ENCODE results near the gene MC1R.

DNA sequence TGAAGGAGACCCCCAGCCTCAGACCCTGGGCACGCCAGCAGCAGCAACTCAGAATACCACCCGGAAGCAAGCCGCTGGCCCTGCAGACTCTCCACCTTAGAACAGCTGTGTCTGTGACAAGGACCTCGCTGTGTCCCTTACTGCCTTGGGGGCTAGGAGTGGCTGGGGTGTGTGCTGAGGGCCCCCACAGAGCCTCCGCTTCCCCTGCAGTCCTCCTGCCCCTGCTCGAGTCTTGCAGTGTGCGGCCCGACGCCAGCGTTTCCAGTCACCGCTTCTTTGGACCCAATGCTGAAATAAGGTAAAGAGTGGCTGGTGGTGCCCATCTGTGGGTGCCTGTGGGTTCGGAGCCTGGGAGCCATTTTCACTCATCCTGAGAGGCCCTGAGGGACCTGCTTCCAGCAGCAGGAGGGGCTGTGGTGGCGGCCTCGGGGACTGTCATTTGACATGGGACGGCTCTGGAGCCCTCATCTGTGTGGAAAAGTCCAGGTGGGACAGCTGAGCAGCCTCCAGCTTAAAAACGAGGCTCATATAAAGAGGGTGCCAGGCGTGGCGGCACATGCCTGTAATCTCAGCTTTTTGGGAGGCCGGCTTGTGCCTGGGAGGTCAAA lies 14.7 kb upstream of the MC1R start:
- TF ChIP-seq, protein P1, sequence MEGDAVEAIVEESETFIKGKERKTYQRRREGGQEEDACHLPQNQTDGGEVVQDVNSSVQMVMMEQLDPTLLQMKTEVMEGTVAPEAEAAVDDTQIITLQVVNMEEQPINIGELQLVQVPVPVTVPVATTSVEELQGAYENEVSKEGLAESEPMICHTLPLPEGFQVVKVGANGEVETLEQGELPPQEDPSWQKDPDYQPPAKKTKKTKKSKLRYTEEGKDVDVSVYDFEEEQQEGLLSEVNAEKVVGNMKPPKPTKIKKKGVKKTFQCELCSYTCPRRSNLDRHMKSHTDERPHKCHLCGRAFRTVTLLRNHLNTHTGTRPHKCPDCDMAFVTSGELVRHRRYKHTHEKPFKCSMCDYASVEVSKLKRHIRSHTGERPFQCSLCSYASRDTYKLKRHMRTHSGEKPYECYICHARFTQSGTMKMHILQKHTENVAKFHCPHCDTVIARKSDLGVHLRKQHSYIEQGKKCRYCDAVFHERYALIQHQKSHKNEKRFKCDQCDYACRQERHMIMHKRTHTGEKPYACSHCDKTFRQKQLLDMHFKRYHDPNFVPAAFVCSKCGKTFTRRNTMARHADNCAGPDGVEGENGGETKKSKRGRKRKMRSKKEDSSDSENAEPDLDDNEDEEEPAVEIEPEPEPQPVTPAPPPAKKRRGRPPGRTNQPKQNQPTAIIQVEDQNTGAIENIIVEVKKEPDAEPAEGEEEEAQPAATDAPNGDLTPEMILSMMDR (IDR thresholded peaks at IDR 0.05; ENCODE audit: low read depth, low read length), result no peak
- no peak for TF ChIP-seq POLR2A (IDR thresholded peaks at IDR 0.05; ENCODE audit: extremely low read depth, insufficient read length)
- TF ChIP-seq, protein P2, sequence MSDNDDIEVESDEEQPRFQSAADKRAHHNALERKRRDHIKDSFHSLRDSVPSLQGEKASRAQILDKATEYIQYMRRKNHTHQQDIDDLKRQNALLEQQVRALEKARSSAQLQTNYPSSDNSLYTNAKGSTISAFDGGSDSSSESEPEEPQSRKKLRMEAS (IDR thresholded peaks at IDR 0.05; ENCODE audit: low read depth, low read length), result no peak
